DMS79 (cell line): ENCODE data around the gene FRMD8.

Experiments used
- DNase-seq: peaks from one replicate; lab custom pipeline; 2025; lab: John Stamatoyannopoulos, UW

FRMD8 gene

DNA sequence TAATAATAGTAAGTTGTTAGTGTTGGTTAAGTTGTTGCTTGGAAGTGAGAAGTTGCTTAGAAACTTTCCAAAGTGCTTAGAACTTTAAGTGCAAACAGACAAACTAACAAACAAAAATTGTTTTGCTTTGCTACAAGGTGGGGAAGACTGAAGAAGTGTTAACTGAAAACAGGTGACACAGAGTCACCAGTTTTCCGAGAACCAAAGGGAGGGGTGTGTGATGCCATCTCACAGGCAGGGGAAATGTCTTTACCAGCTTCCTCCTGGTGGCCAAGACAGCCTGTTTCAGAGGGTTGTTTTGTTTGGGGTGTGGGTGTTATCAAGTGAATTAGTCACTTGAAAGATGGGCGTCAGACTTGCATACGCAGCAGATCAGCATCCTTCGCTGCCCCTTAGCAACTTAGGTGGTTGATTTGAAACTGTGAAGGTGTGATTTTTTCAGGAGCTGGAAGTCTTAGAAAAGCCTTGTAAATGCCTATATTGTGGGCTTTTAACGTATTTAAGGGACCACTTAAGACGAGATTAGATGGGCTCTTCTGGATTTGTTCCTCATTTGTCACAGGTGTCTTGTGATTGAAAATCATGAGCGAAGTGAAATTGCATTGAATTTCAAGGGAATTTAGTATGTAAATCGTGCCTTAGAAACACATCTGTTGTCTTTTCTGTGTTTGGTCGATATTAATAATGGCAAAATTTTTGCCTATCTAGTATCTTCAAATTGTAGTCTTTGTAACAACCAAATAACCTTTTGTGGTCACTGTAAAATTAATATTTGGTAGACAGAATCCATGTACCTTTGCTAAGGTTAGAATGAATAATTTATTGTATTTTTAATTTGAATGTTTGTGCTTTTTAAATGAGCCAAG, 38.9 kb downstream of the FRMD8 start:
- DNase-seq: no peak

DNA sequence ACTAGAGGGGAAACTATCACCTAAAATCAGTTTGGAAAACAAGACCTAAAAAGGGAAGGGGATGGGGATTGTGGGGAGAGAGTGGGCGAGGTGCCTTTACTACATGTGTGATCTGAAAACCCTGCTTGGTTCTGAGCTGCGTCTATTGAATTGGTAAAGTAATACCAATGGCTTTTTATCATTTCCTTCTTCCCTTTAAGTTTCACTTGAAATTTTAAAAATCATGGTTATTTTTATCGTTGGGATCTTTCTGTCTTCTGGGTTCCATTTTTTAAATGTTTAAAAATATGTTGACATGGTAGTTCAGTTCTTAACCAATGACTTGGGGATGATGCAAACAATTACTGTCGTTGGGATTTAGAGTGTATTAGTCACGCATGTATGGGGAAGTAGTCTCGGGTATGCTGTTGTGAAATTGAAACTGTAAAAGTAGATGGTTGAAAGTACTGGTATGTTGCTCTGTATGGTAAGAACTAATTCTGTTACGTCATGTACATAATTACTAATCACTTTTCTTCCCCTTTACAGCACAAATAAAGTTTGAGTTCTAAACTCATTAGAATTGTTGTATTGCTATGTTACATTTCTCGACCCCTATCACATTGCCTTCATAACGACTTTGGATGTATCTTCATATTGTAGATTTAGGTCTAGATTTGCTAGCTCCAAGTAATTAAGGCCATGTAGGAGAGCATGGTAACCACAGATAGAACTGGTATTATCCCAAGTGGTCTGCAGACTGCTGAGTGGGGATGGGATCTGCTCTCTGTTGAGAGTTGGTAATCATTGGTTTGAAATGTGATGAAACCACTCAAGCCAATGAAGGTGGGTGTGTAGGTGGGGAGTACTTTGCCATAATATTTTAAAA, 39.8 kb downstream of the FRMD8 start:
- DNase-seq: no peak

GRCh38 chr11:65426839-65427690, 40.6 kb downstream of the FRMD8 start:
- DNase-seq: no peak

GRCh38 chr11:65427691-65428577, 41.5 kb downstream of the FRMD8 start:
- DNase-seq: no peak

GRCh38 chr11:65428578-65429067, 42.2 kb downstream of the FRMD8 start:
- DNase-seq: no peak

DNA sequence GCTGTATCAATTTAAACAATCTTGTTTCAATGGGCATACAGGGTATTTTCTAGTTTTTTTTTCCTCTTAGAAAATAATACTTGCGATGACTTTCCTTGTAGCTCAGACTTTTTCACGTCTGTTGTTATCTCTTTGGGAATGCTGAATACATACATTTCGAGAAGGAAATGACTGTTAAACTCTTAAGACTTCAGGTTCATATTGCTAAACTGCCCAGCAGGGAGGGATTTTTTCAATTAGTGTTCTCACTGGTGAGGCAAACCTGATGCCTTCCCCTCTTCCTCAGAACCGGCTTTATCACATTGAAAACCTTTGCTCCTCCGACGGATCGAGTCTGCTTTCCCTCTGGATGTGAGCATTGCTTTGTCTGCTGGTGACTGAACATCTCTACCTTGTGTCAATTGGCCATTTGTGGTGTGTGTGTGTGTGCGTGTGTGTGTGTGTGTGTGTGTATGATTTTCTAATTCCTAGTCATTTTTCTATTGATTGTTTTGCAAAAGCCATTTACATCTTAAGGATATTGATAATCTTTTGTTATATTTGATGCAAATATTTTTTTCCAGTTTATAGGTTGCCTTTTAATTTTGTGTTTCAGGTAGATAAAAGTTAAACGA, 42.7 kb downstream of the FRMD8 start:
- DNase-seq: no peak

GRCh38 chr11:65429724-65430405, 43.4 kb downstream of the FRMD8 start:
- DNase-seq: no peak

DNA sequence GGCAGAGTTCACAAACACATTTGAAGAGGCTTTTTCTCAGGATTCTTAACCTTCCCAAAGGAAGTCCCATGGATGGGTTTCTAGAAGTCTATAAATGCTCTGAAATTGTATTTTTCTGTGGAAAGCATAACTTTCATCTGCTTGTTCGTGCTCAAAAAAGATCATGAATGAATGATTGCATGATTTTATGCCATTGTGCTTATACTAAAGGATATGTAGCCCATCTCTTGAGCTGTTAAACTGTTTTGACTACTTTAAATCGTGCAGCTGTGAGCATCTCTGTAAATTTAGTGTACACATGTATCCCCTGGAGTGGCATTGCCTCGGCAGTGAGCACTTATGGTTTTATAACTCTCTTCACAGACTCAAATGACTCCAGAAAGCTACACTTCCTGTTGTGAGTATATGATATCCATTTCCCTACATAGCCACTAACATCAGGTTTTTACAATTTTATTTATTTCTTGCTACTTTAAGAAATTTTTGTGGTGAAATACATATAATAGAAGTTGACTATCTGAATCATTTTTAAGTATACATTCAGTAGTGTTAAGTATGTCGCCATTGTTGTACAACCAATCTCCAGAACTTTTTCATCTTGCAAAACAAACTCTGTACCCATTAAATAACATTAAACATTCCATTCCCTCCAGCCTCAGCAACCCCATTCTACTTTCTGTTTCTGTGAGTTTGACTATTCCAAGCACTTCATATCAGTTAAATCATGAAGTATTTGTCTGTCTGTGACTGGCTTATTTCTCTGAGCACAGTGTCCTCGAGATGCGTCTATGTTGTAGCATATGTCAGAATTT, 44.2 kb downstream of the FRMD8 start:
- DNase-seq: no peak

DNA sequence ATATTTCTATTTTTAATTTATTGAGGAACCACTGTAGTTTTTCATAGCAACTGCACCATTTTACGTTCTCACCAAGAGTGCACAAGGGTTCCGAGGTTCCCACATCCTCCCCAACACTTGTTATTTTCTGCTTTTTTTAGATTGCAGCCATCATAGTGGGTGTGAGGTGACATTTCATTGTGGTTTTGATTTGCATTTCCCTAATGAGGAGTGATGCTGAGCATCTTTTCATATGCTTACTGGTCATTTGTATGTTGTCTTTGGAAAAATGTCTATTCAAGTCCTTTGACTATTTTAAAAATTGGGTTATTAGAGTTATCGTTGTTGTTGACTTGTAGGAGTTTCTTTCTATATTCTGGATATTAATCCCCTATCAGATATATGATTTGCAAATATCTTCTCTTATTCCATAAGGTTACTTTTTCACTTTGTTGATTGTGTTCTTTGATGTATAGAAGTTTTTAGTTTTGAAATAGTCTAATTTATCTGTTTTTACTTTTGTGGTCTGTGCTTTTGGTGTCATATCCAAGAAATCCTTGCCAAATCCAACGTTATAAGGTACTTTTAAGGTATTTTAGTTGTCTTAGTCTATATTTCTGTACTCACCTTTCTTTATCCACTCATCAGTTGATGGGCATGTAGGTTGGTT, 45.1 kb downstream of the FRMD8 start:
- DNase-seq: no peak

DNA sequence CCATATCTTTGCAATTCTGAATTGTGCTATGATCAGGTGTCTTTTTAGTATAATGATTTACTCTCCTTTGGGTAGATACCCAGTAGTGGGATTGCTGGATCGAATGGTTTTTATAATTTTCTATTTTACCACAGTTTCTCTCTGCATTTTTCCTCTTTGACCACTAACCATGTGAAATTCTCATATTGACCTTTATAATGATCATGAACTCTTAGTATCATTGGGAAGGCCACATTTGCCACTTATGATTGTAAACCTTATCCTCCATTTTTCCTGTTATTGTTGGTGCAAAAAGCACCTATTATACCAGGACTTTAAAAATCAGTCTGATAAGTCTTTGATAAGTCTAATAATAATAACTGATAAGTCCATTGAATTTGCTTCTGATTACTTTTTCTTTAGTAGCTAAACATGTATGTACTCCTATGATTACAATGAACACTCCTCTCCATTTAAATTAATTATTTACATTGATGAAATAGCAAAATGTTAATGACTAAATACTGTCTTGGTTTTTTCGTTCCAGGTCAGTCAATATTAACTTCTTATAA, 45.7 kb downstream of the FRMD8 start:
- no peak for DNase-seq

DNA sequence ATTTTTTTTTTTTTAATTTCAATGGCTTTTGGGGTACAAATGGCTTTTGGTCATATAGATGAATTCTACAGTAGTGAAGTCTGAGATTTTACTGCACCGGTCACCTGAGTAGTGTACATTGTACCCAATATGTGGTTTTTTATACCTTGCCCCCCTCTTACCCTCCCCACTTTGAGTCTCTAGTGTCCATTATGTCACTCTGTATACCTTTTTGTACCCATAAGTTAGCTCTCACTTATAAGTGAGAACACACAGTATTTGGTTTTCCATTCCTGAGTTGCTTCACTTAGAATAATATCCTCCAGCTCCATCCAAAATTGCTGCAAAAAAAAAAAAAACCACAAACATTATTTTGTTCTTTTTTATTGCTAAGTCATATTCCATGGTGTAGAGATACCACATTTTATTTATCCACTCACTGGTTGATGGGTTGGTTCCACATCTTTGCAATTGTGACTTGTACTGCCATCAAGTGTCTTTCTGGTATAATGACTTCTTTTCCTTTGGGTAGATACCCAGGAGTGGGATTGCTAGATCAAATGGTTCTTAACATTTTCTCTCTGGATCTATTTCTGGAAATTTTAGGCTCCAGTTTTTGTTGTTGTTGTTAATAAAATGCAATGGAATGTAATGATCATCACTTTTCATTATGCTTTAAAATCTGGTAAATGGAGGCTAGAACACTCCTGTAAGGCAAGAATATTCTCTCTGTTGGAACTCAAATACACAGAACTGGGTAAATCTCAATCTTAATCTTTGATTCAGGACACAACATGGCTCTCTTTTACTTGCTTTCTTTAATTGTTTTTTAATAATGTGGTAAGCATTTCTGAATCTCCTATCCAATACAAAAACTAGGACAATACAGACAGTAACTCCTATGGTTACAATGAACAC, 46.5 kb downstream of the FRMD8 start:
- no peak for DNase-seq

- DNase-seq: no peak
These were observed 47.2 kb downstream of the FRMD8 start for GRCh38 chr11:65433657-65434056.

DNA sequence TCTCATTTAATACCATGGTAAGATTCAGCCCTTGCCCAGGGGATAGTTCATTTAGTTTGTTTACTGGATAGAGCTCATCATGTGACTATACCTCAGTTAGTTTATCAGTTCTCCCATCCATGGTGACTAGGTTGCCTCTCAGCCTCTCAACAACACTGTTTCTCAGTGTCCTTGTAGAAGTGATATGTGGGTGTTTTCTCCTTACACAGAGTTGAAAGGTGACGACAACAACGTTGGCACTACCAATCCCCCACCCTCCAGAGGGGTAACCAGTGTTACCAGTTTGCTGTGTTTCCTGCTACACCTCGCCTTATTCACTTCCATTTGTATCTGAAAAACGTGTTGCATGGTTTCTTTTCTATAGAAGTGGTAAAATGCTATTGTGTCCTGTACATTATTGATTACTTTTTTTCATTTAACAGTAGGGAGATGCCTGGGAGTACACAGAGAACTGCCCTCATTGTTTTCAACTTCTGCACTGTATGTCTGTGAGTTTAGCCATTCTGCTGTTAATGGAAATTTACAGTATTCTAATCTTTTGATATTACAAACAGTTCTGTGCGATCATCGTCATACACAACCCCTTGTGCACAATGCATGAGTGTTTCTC, 47.7 kb downstream of the FRMD8 start:
- DNase-seq: no peak

- DNase-seq: no peak
These were observed 48.4 kb downstream of the FRMD8 start for GRCh38 chr11:65434667-65435410.

GRCh38 chr11:65435411-65435931, 49.0 kb downstream of the FRMD8 start:
- no peak for DNase-seq

DNA sequence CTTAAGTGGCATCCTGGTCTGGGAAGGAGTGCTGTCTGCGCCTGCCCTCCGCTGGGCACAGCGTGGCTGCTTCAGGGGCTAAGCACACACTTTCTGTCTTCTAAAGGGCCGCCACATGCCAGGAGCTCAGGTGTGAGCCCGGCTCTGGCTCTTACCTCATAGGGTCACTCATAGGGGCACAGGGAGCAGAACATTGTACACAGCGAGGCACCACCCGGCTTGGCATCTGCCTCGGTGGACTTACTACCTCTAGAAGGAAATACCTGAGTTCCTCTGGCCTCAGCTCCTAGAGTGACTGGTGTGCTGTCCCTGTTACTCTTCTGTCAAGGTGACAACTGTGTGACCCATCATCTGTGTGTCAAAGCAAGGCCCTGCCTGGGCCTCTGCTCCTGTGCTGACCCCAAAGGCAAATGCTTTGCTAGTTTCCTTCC, 49.6 kb downstream of the FRMD8 start:
- DNase-seq: no peak
